ENCODE results near the gene HNRNPUL1.
"Not testable (repeated sequence)": the region's sequence is repeated elsewhere in the genome, so short reads cannot be mapped to it uniquely, and the experiment has no call there.

The HNRNPUL1 gene

GRCh38 chr19:41278478-41278877 is 14.3 kb downstream of the HNRNPUL1 start:
- DNase-seq = no peak

- no peak for DNase-seq
Observed at GRCh38 chr19:41288673-41289530, 24.7 kb downstream of the HNRNPUL1 start.

- not testable (repeated sequence) for DNase-seq
Observed at GRCh38 chr19:41289814-41290213, 25.6 kb downstream of the HNRNPUL1 start.

- DNase-seq = no peak
Observed at GRCh38 chr19:41294393-41294792, 30.2 kb downstream of the HNRNPUL1 start.

GRCh38 chr19:41295499-41295898 is 31.3 kb downstream of the HNRNPUL1 start:
- DNase-seq = no peak

- DNase-seq = no peak
Observed at GRCh38 chr19:41296433-41296871, 32.3 kb downstream of the HNRNPUL1 start.

GRCh38 chr19:41297628-41298347 is 33.6 kb downstream of the HNRNPUL1 start:
- DNase-seq = peak; percentile 4

GRCh38 chr19:41298348-41298964 is 34.3 kb downstream of the HNRNPUL1 start:
- DNase-seq = peak; percentile 54

GRCh38 chr19:41299046-41299754 is 35.0 kb downstream of the HNRNPUL1 start:
- no peak for DNase-seq

GRCh38 chr19:41299755-41300089 is 35.5 kb downstream of the HNRNPUL1 start:
- peak; percentile 38 for DNase-seq

- no peak for DNase-seq
Observed at GRCh38 chr19:41300555-41300954, 36.4 kb downstream of the HNRNPUL1 start.

GRCh38 chr19:41302624-41303351 is 38.6 kb downstream of the HNRNPUL1 start:
- DNase-seq = no peak

- no peak for DNase-seq
Observed at GRCh38 chr19:41303954-41304353, 39.8 kb downstream of the HNRNPUL1 start.

- no peak for DNase-seq
Observed at GRCh38 chr19:41304706-41305483, 40.7 kb downstream of the HNRNPUL1 start.

- DNase-seq = no peak
Observed at GRCh38 chr19:41305927-41306793, 42.0 kb downstream of the HNRNPUL1 start.

GRCh38 chr19:41307090-41307875 is 43.1 kb downstream of the HNRNPUL1 start:
- DNase-seq = no peak

- DNase-seq = no peak
Observed at GRCh38 chr19:41307954-41308449, 43.8 kb downstream of the HNRNPUL1 start.

- DNase-seq = peak; percentile 98
Observed at GRCh38 chr19:41308450-41309179, 44.4 kb downstream of the HNRNPUL1 start.
